A673 (cell line): ENCODE measurements around the gene KRI1. TPM values are rescaled to one million over a fixed set of nuclear protein-coding genes. Genes with fewer than 3 reads are reported as not detected.
A peak's percentile ranks its signal among the peaks of the same experiment; 100 is the strongest.

ENCODE experiments used
- BruUV-seq: library from RNA; stranded (reverse); fragments of 400-500 nt; replicated peaks from 2 replicates; lab custom pipeline; 2021; lab: Mats Ljungman, UMichigan
- CTCF ChIA-PET: fragments of 300-600 bp; sonication (Branson Sonifier 250); formaldehyde crosslinking; loops from one replicate; lab custom pipeline; 2022; ENCODE audit warnings: antibody characterized with exemption; lab: Charles Lee
- POLR2A ChIA-PET: fragments of 300-600 bp; sonication (Branson Sonifier 250); formaldehyde crosslinking; loops from one replicate; lab custom pipeline; 2022; ENCODE audit warnings: antibody characterized with exemption; ENCODE audit not compliant: low non-redundant PET; lab: Charles Lee
- DNase-seq: peaks from one replicate; pipeline ENCODE4 v3.0.0-alpha.2; 2015; ENCODE audit warnings: low spot score
- H3K27ac ChIP-seq: fragments of 200-600 bp; sonication (generic); 2 replicates; pipeline ENCODE4 v1.5.1; 2016; ENCODE audit warnings: mixed run types, low read depth, mild to moderate bottlenecking, mixed read lengths, antibody characterized with exemption, low read length; ENCODE audit not compliant: poor library complexity, severe bottlenecking
- H3K27me3 ChIP-seq: fragments of 200-600 bp; sonication (generic); replicated peaks from 2 replicates; pipeline ENCODE4 v1.6.1; 2017; ENCODE audit warnings: mixed run types, low read depth, mild to moderate bottlenecking, mixed read lengths, antibody characterized with exemption, low read length; ENCODE audit not compliant: insufficient read depth, poor library complexity
- H3K36me3 ChIP-seq: fragments of 200-600 bp; sonication (generic); 2 replicates; pipeline ENCODE4 v1.6.1; 2016; ENCODE audit warnings: mixed run types, mild to moderate bottlenecking, mixed read lengths, antibody characterized with exemption, low read length; ENCODE audit not compliant: insufficient read depth, poor library complexity, severe bottlenecking
- H3K4me1 ChIP-seq: fragments of 200-600 bp; sonication (generic); 2 replicates; pipeline ENCODE4 v1.6.1; 2017; ENCODE audit warnings: mixed run types, mild to moderate bottlenecking, mixed read lengths, antibody characterized with exemption, low read length; ENCODE audit not compliant: insufficient read depth, poor library complexity, severe bottlenecking
- H3K4me3 ChIP-seq: fragments of 200-600 bp; sonication (generic); 2 replicates; pipeline ENCODE4 v1.5.1; 2016; ENCODE audit warnings: low read depth, mixed run types, mild to moderate bottlenecking, mixed read lengths, low read length; ENCODE audit not compliant: poor library complexity, severe bottlenecking
- H3K9me3 ChIP-seq: fragments of 200-600 bp; sonication (generic); 2 replicates; pipeline ENCODE4 v1.6.1; 2016; ENCODE audit warnings: mixed run types, low read depth, mild to moderate bottlenecking, mixed read lengths, antibody characterized with exemption, low read length; ENCODE audit not compliant: poor library complexity, severe bottlenecking
- EZH2 ChIP-seq: fragments of 200-600 bp; sonication (generic); IDR thresholded peaks from 2 replicates; pipeline ENCODE4 v1.6.1; 2017; ENCODE audit warnings: borderline replicate concordance, low read depth, mild to moderate bottlenecking, mixed read lengths, antibody characterized with exemption, low read length; ENCODE audit not compliant: poor library complexity, severe bottlenecking
- intact Hi-C: fragments of 100-400 bp; cut with micrococcal nuclease; formaldehyde crosslinking; loops from one replicate; pipeline ENCODE4 v1.10.0; 2022; ENCODE audit not compliant: unreplicated experiment
- total RNA-seq: library from RNA; stranded (reverse); gene quantifications from 2 replicates; pipeline ENCODE4 v1.2.3, GENCODE V29; 2021
- TF ChIP-seq, protein P1 (sequence below): fragments of 300-800, 200-600 bp; sonication (generic); conservative IDR thresholded peaks from 2 replicates; pipeline ENCODE4 v1.5.1; 2017; ENCODE audit warnings: low read depth, mild to moderate bottlenecking, antibody characterized with exemption, low read length, moderate library complexity, mixed read lengths

KRI1 gene
- total RNA-seq, 1 experiment from 2014 or later, result 47.8 TPM

DNA sequence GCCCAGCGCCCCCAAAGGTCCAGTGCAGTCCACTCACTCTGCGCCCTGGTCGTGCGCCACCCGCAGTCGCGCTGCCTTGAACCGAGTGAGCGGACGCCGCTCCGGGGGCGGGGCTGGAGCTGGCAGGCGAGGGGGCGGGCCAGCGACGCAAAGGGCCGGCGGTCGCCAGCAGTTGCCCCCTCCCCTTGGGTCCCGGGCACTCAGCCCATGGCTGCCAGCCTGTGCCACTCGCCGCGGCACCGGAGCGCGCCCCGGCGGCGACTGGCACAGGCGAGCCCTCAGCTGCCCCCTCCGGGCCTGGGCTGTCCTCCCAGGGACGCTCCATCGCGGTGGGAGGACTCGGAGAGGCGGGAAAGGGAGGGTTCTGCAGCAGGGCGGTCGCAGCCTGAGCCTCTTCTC lies 48.5 kb downstream of the KRI1 start, which contains the start of gene S1PR5:
TSS of gene S1PR5 (minus strand) at position 87 of the 399 bp plus-strand sequence. CDS start 2,436 bp downstream, outside the sequence.
- peaks cover 26% of the 10 kb centered on the region for H3K27me3 ChIP-seq
- ChIA-PET POLR2A (no interaction called here), CTCF (no interaction called here)
- no peaks in the 10 kb centered on the region for H3K36me3 ChIP-seq
- peak; percentile 24 for DNase-seq
- peak within 1 kb of the TSS; percentile 53 for H3K4me3 ChIP-seq
- H3K9me3 ChIP-seq, result no peaks in the 10 kb centered on the region
- no TSS peak for BruUV-seq
- TF ChIP-seq, protein P1, sequence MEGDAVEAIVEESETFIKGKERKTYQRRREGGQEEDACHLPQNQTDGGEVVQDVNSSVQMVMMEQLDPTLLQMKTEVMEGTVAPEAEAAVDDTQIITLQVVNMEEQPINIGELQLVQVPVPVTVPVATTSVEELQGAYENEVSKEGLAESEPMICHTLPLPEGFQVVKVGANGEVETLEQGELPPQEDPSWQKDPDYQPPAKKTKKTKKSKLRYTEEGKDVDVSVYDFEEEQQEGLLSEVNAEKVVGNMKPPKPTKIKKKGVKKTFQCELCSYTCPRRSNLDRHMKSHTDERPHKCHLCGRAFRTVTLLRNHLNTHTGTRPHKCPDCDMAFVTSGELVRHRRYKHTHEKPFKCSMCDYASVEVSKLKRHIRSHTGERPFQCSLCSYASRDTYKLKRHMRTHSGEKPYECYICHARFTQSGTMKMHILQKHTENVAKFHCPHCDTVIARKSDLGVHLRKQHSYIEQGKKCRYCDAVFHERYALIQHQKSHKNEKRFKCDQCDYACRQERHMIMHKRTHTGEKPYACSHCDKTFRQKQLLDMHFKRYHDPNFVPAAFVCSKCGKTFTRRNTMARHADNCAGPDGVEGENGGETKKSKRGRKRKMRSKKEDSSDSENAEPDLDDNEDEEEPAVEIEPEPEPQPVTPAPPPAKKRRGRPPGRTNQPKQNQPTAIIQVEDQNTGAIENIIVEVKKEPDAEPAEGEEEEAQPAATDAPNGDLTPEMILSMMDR, result no peak
- TF ChIP-seq EZH2, result no peak
- intact Hi-C loops, result no loop called here
- no peaks in the 10 kb centered on the region for H3K4me1 ChIP-seq
- H3K27ac ChIP-seq, result no peak within 1 kb of the TSS

DNA sequence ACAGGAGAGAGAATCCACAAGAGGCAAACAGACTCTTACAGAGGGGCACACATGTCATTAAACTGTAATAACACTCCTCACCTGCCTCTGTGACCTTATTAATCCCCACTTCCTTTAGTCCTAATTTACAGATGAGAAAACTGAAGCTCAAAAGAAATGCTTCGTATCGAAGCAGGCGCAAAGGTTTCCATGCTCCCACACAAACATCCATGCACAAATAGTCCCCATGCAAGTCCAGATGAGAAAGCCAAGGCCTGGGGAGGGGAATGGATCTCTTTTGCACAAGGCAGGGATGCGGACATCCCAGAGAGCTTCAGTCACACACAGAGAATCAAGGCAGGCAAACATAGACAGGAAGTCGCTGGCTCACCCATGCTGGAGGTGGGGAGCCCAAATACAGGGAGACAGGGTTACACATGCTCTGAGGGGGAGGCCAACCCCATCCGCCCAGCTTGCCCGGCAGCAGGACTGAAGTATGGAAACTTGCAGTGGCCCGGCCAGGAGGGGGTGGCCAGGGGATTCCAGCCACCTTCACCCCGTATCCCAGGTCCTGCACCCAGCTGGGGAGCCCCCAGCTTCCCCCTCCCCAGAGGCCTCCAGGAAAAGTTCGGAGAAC lies 49.0 kb downstream of the KRI1 start:
- CTCF ChIA-PET, result no interaction called here
- no peaks in the 10 kb centered on the region for H3K9me3 ChIP-seq
- POLR2A ChIA-PET, result no interaction called here
- no peaks in the 10 kb centered on the region for H3K4me1 ChIP-seq
- intact Hi-C loops, result no loop called here
- TF ChIP-seq EZH2, result no peak
- TF ChIP-seq, protein P1, result no peak
- no peak for DNase-seq
- peaks cover 30% of the 10 kb centered on the region for H3K27me3 ChIP-seq
- H3K36me3 ChIP-seq, result no peaks in the 10 kb centered on the region
- BruUV-seq, result no TSS peak
- H3K4me3 ChIP-seq, result peak overlapping the region; percentile 53
- no peak overlapping the region for H3K27ac ChIP-seq

- Histone ChIP-seq H3K4me1 (no peaks in the 10 kb centered on the region), H3K27ac (no peak overlapping the region), H3K27me3 (peaks cover 30% of the 10 kb centered on the region), H3K36me3 (no peaks in the 10 kb centered on the region), H3K4me3 (no peak overlapping the region), H3K9me3 (no peaks in the 10 kb centered on the region)
- intact Hi-C loops, result no loop called here
- BruUV-seq, result no TSS peak
- CTCF ChIA-PET, result no interaction called here
- POLR2A ChIA-PET, result no interaction called here
- TF ChIP-seq EZH2, result no peak
- TF ChIP-seq, protein P1, result no peak
- DNase-seq, result no peak
Observed at GRCh38 chr19:10516064-10516385, 49.8 kb downstream of the KRI1 start.
